Loucy (cell line): ENCODE data around the gene SYT2.
"Not testable (repeated sequence)": the region's sequence is repeated elsewhere in the genome, so short reads cannot be mapped to it uniquely, and the experiment has no call there.

Experiments
- H2AFZ ChIP-seq: fragments of 200-600 bp; sonication (generic); 2 replicates; pipeline ENCODE4 v1.6.0; 2016; ENCODE audit warnings: antibody characterized with exemption, mild to moderate bottlenecking, low read length, moderate library complexity
- H3F3A ChIP-seq: fragments of 200-600 bp; 2 replicates; pipeline ENCODE4 v1.6.0; 2016; ENCODE audit warnings: antibody characterized with exemption, low read depth, mild to moderate bottlenecking
- H3K27me3 ChIP-seq: fragments of 200-600 bp; sonication (generic); 2 replicates; pipeline ENCODE4 v1.6.1; 2014; ENCODE audit warnings: low read length, mild to moderate bottlenecking; ENCODE audit not compliant: insufficient read depth, poor library complexity, severe bottlenecking
- H3K36me3 ChIP-seq: fragments of 200-600 bp; sonication (generic); 2 replicates; pipeline ENCODE4 v1.6.1; 2016; ENCODE audit warnings: low read length; ENCODE audit not compliant: insufficient read depth
- H3K4me1 ChIP-seq: fragments of 200-600 bp; sonication (generic); 2 replicates; pipeline ENCODE4 v1.5.1; 2014; ENCODE audit warnings: low read length, mild to moderate bottlenecking; ENCODE audit not compliant: insufficient read depth, poor library complexity, severe bottlenecking
- H3K4me2 ChIP-seq: fragments of 200-600 bp; sonication (generic); 2 replicates; pipeline ENCODE4 v1.6.0; 2014; ENCODE audit warnings: antibody characterized with exemption, low read length, low read depth, mild to moderate bottlenecking; ENCODE audit not compliant: poor library complexity, severe bottlenecking
- H3K4me3 ChIP-seq: fragments of 200-600 bp; sonication (generic); 2 replicates; pipeline ENCODE4 v1.5.1; 2014; ENCODE audit warnings: low read length, mild to moderate bottlenecking, mixed read lengths; ENCODE audit not compliant: poor library complexity, severe bottlenecking
- H3K79me2 ChIP-seq: fragments of 200-600 bp; sonication (generic); 2 replicates; pipeline ENCODE4 v1.6.1; 2014; ENCODE audit warnings: low read length; ENCODE audit not compliant: insufficient read depth
- H3K9ac ChIP-seq: fragments of 200-600 bp; sonication (generic); 2 replicates; pipeline ENCODE4 v1.6.0; 2014; ENCODE audit warnings: mild to moderate bottlenecking, low read depth, low read length, moderate library complexity; ENCODE audit not compliant: poor library complexity, severe bottlenecking
- H3K9me2 ChIP-seq: fragments of 200-600 bp; sonication (generic); replicated peaks from 2 replicates; pipeline ENCODE4 v1.6.1; 2016; ENCODE audit warnings: low read depth, low read length, mixed read lengths
- H3K9me3 ChIP-seq: fragments of 200-600 bp; sonication (generic); 2 replicates; pipeline ENCODE4 v1.6.1; 2014; ENCODE audit warnings: mild to moderate bottlenecking, antibody characterized with exemption, low read length, low read depth; ENCODE audit not compliant: insufficient read depth
- H4K20me1 ChIP-seq: fragments of 200-600 bp; sonication (generic); 2 replicates; pipeline ENCODE4 v1.6.0; 2014; ENCODE audit warnings: antibody characterized with exemption, low read length, mild to moderate bottlenecking; ENCODE audit not compliant: insufficient read depth, poor library complexity, severe bottlenecking
- CTCF ChIP-seq: fragments of 200-600 bp; sonication (generic); conservative IDR thresholded peaks from 2 replicates; pipeline ENCODE4 v1.5.1; 2014; ENCODE audit warnings: mild to moderate bottlenecking, antibody characterized with exemption, low read length
- EZH2phosphoT487 ChIP-seq: fragments of 200-600 bp; IDR thresholded peaks from 2 replicates; pipeline ENCODE4 v1.6.1; 2018; ENCODE audit warnings: antibody characterized with exemption, mild to moderate bottlenecking, moderate library complexity, borderline replicate concordance

The SYT2 gene

GRCh38 chr1:202728951-202729350 lies 18.7 kb upstream of the SYT2 start:
- Histone ChIP-seq H3K36me3 (peaks cover 88% of the 10 kb centered on the region), H3K27me3 (no peaks in the 10 kb centered on the region), H4K20me1 (no peaks in the 10 kb centered on the region), H3F3A (no peaks in the 10 kb centered on the region), H3K9me3 (no peaks in the 10 kb centered on the region), H3K9ac (no peak overlapping the region), H3K4me3 (no peak overlapping the region), H3K4me2 (no peak overlapping the region), H3K9me2 (no peaks in the 10 kb centered on the region), H3K79me2 (no peaks in the 10 kb centered on the region), H2AFZ (no peak overlapping the region), H3K4me1 (no peaks in the 10 kb centered on the region)
- TF ChIP-seq CTCF (no peak), EZH2phosphoT487 (no peak)

- Histone ChIP-seq H3K4me1 (no peaks in the 10 kb centered on the region), H3K9me2 (no peaks in the 10 kb centered on the region), H2AFZ (no peak overlapping the region), H3K4me3 (no peak overlapping the region), H4K20me1 (no peaks in the 10 kb centered on the region), H3K27me3 (no peaks in the 10 kb centered on the region), H3K9ac (no peak overlapping the region), H3K4me2 (no peak overlapping the region), H3F3A (no peaks in the 10 kb centered on the region), H3K79me2 (no peaks in the 10 kb centered on the region), H3K36me3 (peaks cover 54% of the 10 kb centered on the region), H3K9me3 (no peaks in the 10 kb centered on the region)
- TF ChIP-seq CTCF = no peak
- TF ChIP-seq EZH2phosphoT487 = no peak
Observed at GRCh38 chr1:202725526-202725925, 15.3 kb upstream of the SYT2 start.

- no peaks in the 10 kb centered on the region for H4K20me1 ChIP-seq
- no peak overlapping the region for H3K9ac ChIP-seq
- no peaks in the 10 kb centered on the region for H3K9me3 ChIP-seq
- H3K9me2 ChIP-seq = no peaks in the 10 kb centered on the region
- TF ChIP-seq EZH2phosphoT487 (no peak), CTCF (no peak)
- no peaks in the 10 kb centered on the region for H3K79me2 ChIP-seq
- H3K4me2 ChIP-seq = no peak overlapping the region
- H3K27me3 ChIP-seq = no peaks in the 10 kb centered on the region
- no peak overlapping the region for H2AFZ ChIP-seq
- no peaks in the 10 kb centered on the region for H3F3A ChIP-seq
- peaks cover 36% of the 10 kb centered on the region for H3K36me3 ChIP-seq
- no peaks in the 10 kb centered on the region for H3K4me1 ChIP-seq
- H3K4me3 ChIP-seq = no peak overlapping the region
Observed at GRCh38 chr1:202723708-202724107, 13.5 kb upstream of the SYT2 start.

GRCh38 chr1:202723046-202723445 lies 12.8 kb upstream of the SYT2 start:
- not testable (repeated sequence) for H3K4me1 ChIP-seq, H2AFZ ChIP-seq, H4K20me1 ChIP-seq, H3K9me2 ChIP-seq, H3K27me3 ChIP-seq, H3F3A ChIP-seq, H3K9me3 ChIP-seq, H3K79me2 ChIP-seq, H3K4me3 ChIP-seq, H3K9ac ChIP-seq, H3K4me2 ChIP-seq
- H3K36me3 ChIP-seq = peaks cover 29% of the 10 kb centered on the region; the same call in 1 of the 2 replicates
